Liver (tissue), 9 donors: Measurements from ENCODE around the gene GABRD. TPM values are rescaled to one million over a fixed set of nuclear protein-coding genes. Genes with fewer than 3 reads are reported as not detected.

Source experiments
- DNase-seq: peaks from one replicate; pipeline ENCODE4 v3.0.0-alpha.2; 2017; ENCODE audit warnings: low spot score
- H3K27ac ChIP-seq, 2 donors: one replicate each; pipeline ENCODE4 v1.7.0; 2013; ENCODE audit warnings: inconsistent platforms in 2 of 2, low read length in 2 of 2, control low read depth in 1 of 2, low read depth in 1 of 2, mild to moderate bottlenecking in 1 of 2
- H3K27me3 ChIP-seq, 4 donors: one replicate each; pipeline versions ENCODE4 v1.6.1 to v1.7.0; 2013; ENCODE audit warnings: low read length in 3 of 4, inconsistent platforms in 1 of 4, mild to moderate bottlenecking in 1 of 4, moderate library complexity in 1 of 4; ENCODE audit not compliant: control insufficient read depth in 4 of 4, insufficient read depth in 4 of 4
- H3K36me3 ChIP-seq, 4 donors: one replicate each; pipeline versions ENCODE4 v1.6.1 to v1.7.0; 2013; ENCODE audit warnings: low read length in 3 of 4, mild to moderate bottlenecking in 3 of 4, low read depth in 1 of 4, moderate library complexity in 1 of 4; ENCODE audit not compliant: control insufficient read depth in 4 of 4, insufficient read depth in 3 of 4
- H3K4me1 ChIP-seq, 4 donors: one replicate each; pipeline versions ENCODE4 v1.6.1 to v1.7.0; 2013; ENCODE audit warnings: low read length in 3 of 4, mild to moderate bottlenecking in 3 of 4, moderate library complexity in 1 of 4; ENCODE audit not compliant: control insufficient read depth in 4 of 4, insufficient read depth in 4 of 4
- H3K4me3 ChIP-seq, 3 donors: one replicate each; pipeline versions ENCODE4 v1.6.1 to v1.7.0; 2013; ENCODE audit warnings: low read length in 3 of 3, control low read depth in 1 of 3, low read depth in 1 of 3, mild to moderate bottlenecking in 1 of 3
- H3K9ac ChIP-seq, 2 donors: one replicate each; pipeline ENCODE4 v1.7.0; 2013; ENCODE audit warnings: low read length in 2 of 2, mild to moderate bottlenecking in 2 of 2, moderate library complexity in 2 of 2, control low read depth in 1 of 2, low read depth in 1 of 2
- H3K9me3 ChIP-seq, 4 donors: one replicate each; pipeline versions ENCODE4 v1.6.1 to v1.7.0; 2013; ENCODE audit warnings: low read length in 3 of 4; ENCODE audit not compliant: control insufficient read depth in 4 of 4
- EGR1 ChIP-seq, 2 donors: IDR thresholded peaks; 2 replicates each; pipeline ENCODE4 v1.6.1; 2016 to 2018; ENCODE audit warnings: antibody characterized with exemption in 2 of 2, low read depth in 2 of 2
- FOXA1 ChIP-seq: IDR thresholded peaks from 2 replicates; pipeline ENCODE4 v1.6.1; 2016; ENCODE audit warnings: antibody characterized with exemption
- FOXA2 ChIP-seq: IDR thresholded peaks from 2 replicates; pipeline ENCODE4 v1.6.1; 2016; ENCODE audit warnings: antibody characterized with exemption
- GABPA ChIP-seq, 2 donors: IDR thresholded peaks in 1 of 2; conservative IDR thresholded peaks in 1 of 2; 2 replicates each; pipeline ENCODE4 v1.6.1; 2016; ENCODE audit warnings: antibody characterized with exemption in 2 of 2, mild to moderate bottlenecking in 1 of 2, moderate library complexity in 1 of 2
- HNF4A ChIP-seq, 2 donors: conservative IDR thresholded peaks; 2 replicates each; pipeline ENCODE4 v1.6.1; 2016; ENCODE audit warnings: antibody characterized with exemption in 2 of 2, mild to moderate bottlenecking in 2 of 2
- JUND ChIP-seq, 2 donors: IDR thresholded peaks; 2 replicates each; pipeline ENCODE4 v1.6.1; 2016; ENCODE audit warnings: antibody characterized with exemption in 2 of 2
- RAD21 ChIP-seq, 2 donors: IDR thresholded peaks; 2 replicates each; pipeline ENCODE4 v1.6.1; 2016; ENCODE audit warnings: antibody characterized with exemption in 2 of 2, mild to moderate bottlenecking in 2 of 2
- REST ChIP-seq: IDR thresholded peaks from 2 replicates; pipeline ENCODE4 v1.6.1; 2016; ENCODE audit warnings: antibody characterized with exemption, mild to moderate bottlenecking
- SP1 ChIP-seq: IDR thresholded peaks from 2 replicates; pipeline ENCODE4 v1.6.1; 2018; ENCODE audit warnings: antibody characterized with exemption, mild to moderate bottlenecking
- WGBS: extraction: QIAGEN DNeasy Blood & Tissue Kit; methylation state at CpG from one replicate; pipeline ENCODE4 v1.1.7; 2013; 5-methylcytosine and 5-hydroxymethylcytosine counted together
- polyA plus RNA-seq, 2 donors: library from polyadenylated mRNA; stranded (reverse) in 1 of 2; unstranded in 1 of 2; fragments of 200-250 nt in 1 of 2; fragments of >200 nt in 1 of 2; fragmentation: Nextera tagmentation in 1 of 2; extraction: Ambion mirVana in 1 of 2; gene quantifications; one replicate each; pipeline versions ENCODE4 v1.2.1 to v1.2.3, GENCODE V29; 2013 to 2015
- total RNA-seq, 2 donors: library from RNA; depleted of rRNA; stranded (reverse); fragments of >200 nt; gene quantifications; one replicate each; pipeline ENCODE4 v1.2.3, GENCODE V29; 2014
- TF ChIP-seq, protein P1 (sequence below): fragments of 150-350 bp; IDR thresholded peaks from 2 replicates; pipeline ENCODE4 v1.5.1; 2017; ENCODE audit warnings: improper control_type of control experiment, low read depth, low read length; ENCODE audit not compliant: missing input control
- donor health status: healthy.
- donor health status: healthy.
- donor health status: healthy.
- donor health status: healthy.
- donor health status: healthy.

The GABRD gene
- total and polyA plus RNA-seq, 4 donors: 0.29 TPM; not detected in 3

- Histone ChIP-seq H3K4me3 (no peak overlapping the region), H3K4me1 (no peaks in the 10 kb centered on the region), H3K36me3 (no peaks in the 10 kb centered on the region), H3K27me3 (no peaks in the 10 kb centered on the region), H3K27ac (no peak overlapping the region), H3K9me3 (no peaks in the 10 kb centered on the region), H3K9ac (no peak overlapping the region)
- TF ChIP-seq FOXA1 (no peak), JUND (IDR thresholded peaks at IDR 0.05) (no peak), REST (no peak), RAD21 (IDR thresholded peaks at IDR 0.05) (no peak), EGR1 (IDR thresholded peaks at IDR 0.05; ENCODE audit: low read depth in 2 of 2) (no peak)
- TF ChIP-seq, protein P1, sequence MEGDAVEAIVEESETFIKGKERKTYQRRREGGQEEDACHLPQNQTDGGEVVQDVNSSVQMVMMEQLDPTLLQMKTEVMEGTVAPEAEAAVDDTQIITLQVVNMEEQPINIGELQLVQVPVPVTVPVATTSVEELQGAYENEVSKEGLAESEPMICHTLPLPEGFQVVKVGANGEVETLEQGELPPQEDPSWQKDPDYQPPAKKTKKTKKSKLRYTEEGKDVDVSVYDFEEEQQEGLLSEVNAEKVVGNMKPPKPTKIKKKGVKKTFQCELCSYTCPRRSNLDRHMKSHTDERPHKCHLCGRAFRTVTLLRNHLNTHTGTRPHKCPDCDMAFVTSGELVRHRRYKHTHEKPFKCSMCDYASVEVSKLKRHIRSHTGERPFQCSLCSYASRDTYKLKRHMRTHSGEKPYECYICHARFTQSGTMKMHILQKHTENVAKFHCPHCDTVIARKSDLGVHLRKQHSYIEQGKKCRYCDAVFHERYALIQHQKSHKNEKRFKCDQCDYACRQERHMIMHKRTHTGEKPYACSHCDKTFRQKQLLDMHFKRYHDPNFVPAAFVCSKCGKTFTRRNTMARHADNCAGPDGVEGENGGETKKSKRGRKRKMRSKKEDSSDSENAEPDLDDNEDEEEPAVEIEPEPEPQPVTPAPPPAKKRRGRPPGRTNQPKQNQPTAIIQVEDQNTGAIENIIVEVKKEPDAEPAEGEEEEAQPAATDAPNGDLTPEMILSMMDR: no peak
- WGBS: 90% methylated on average over 7 of the region's 7 CpGs
- DNase-seq: no peak
These were observed 18.7 kb upstream of the GABRD start for GRCh38 chr1:2000432-2000831.

- 91% methylated on average over 9 of the region's 9 CpGs for WGBS
- H3K4me1 ChIP-seq: no peaks in the 10 kb centered on the region
- H3K9me3 ChIP-seq: no peaks in the 10 kb centered on the region
- H3K36me3 ChIP-seq: no peaks in the 10 kb centered on the region
- no peak for DNase-seq
- H3K27ac ChIP-seq: no peak overlapping the region
- no peak for TF ChIP-seq REST
- TF ChIP-seq HNF4A (conservative IDR thresholded peaks at IDR 0.05): no peak
- no peak for TF ChIP-seq FOXA2
- TF ChIP-seq JUND (IDR thresholded peaks at IDR 0.05): no peak
- TF ChIP-seq EGR1 (IDR thresholded peaks at IDR 0.05; ENCODE audit: low read depth in 2 of 2): no peak
- TF ChIP-seq RAD21 (IDR thresholded peaks at IDR 0.05): no peak
- TF ChIP-seq GABPA (IDR thresholded peaks at IDR 0.05 in 1 of 2, conservative IDR thresholded peaks at IDR 0.05 in 1 of 2): no peak
- TF ChIP-seq SP1: no peak
- H3K9ac ChIP-seq: no peak overlapping the region
- no peaks in the 10 kb centered on the region for H3K27me3 ChIP-seq
- H3K4me3 ChIP-seq: no peak overlapping the region
These were observed 18.3 kb upstream of the GABRD start for GRCh38 chr1:2000850-2001249.
